ENCODE measurements around the gene LIN54.

DNA sequence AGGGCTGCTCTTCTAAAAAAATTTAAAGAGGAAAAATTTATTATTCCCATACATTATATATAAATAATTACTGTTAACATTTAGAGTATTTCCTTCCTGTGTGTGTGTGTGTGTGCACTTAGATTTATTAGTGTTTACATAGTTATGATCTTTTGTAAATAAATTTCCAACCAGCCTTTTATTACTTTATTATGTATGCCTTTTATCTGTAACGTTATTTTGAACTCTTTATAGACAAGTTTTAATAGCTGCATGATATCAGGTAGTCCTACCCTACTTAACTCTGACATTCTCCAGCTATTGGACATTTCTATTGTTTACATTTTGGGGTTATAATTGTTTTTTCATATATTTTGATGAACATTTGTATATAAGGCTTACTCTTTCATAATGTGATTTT, 101.3 kb downstream of the LIN54 start:
- TF ChIP-seq, protein P1, sequence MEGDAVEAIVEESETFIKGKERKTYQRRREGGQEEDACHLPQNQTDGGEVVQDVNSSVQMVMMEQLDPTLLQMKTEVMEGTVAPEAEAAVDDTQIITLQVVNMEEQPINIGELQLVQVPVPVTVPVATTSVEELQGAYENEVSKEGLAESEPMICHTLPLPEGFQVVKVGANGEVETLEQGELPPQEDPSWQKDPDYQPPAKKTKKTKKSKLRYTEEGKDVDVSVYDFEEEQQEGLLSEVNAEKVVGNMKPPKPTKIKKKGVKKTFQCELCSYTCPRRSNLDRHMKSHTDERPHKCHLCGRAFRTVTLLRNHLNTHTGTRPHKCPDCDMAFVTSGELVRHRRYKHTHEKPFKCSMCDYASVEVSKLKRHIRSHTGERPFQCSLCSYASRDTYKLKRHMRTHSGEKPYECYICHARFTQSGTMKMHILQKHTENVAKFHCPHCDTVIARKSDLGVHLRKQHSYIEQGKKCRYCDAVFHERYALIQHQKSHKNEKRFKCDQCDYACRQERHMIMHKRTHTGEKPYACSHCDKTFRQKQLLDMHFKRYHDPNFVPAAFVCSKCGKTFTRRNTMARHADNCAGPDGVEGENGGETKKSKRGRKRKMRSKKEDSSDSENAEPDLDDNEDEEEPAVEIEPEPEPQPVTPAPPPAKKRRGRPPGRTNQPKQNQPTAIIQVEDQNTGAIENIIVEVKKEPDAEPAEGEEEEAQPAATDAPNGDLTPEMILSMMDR (IDR thresholded peaks at IDR 0.05; ENCODE audit: low read depth, low read length, missing input control): no peak
- TF ChIP-seq TAF1 (conservative IDR thresholded peaks at IDR 0.05) (no peak), RAD21 (IDR thresholded peaks at IDR 0.05) (no peak), RXRA (IDR thresholded peaks at IDR 0.05) (no peak), EGR1 (IDR thresholded peaks at IDR 0.05; ENCODE audit: low read depth in 2 of 2) (no peak), NR2F2 (IDR thresholded peaks at IDR 0.05) (no peak), YY1 (IDR thresholded peaks at IDR 0.05) (no peak), JUND (IDR thresholded peaks at IDR 0.05) (no peak), HNF4G (IDR thresholded peaks at IDR 0.05) (no peak)
- TF ChIP-seq, protein P2, sequence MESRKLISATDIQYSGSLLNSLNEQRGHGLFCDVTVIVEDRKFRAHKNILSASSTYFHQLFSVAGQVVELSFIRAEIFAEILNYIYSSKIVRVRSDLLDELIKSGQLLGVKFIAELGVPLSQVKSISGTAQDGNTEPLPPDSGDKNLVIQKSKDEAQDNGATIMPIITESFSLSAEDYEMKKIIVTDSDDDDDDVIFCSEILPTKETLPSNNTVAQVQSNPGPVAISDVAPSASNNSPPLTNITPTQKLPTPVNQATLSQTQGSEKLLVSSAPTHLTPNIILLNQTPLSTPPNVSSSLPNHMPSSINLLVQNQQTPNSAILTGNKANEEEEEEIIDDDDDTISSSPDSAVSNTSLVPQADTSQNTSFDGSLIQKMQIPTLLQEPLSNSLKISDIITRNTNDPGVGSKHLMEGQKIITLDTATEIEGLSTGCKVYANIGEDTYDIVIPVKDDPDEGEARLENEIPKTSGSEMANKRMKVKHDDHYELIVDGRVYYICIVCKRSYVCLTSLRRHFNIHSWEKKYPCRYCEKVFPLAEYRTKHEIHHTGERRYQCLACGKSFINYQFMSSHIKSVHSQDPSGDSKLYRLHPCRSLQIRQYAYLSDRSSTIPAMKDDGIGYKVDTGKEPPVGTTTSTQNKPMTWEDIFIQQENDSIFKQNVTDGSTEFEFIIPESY (IDR thresholded peaks at IDR 0.05): no peak
